ENCODE results near the gene FAIM2. TPM values are rescaled to one million over a fixed set of nuclear protein-coding genes. Genes with fewer than 3 reads are reported as not detected.

FAIM2 gene
- polyA plus RNA-seq, 1 donor: 7.9 TPM

DNA sequence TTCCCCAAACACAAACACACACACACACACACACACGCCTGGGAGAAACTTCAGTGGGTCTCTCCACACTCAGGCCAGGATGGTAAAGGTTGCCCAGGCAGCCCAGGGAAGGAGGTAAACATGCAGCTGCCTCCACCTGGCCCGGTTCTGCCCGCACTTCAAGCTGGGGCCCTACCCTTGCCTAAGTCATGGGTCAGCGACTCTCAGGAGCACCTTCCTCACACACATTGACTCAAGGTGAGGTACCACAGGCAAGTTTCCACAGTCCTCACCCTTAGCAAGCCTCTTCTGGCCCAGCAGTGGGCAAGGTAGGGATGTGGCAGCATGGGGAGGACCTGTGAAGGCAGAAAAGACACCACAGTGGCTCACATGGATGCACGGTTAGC, 14.1 kb upstream of the FAIM2 start:
- no peak for DNase-seq (ENCODE audit: low read depth)

GRCh38 chr12:49917166-49917787, 13.6 kb upstream of the FAIM2 start:
- DNase-seq (ENCODE audit: low read depth): no peak

DNA sequence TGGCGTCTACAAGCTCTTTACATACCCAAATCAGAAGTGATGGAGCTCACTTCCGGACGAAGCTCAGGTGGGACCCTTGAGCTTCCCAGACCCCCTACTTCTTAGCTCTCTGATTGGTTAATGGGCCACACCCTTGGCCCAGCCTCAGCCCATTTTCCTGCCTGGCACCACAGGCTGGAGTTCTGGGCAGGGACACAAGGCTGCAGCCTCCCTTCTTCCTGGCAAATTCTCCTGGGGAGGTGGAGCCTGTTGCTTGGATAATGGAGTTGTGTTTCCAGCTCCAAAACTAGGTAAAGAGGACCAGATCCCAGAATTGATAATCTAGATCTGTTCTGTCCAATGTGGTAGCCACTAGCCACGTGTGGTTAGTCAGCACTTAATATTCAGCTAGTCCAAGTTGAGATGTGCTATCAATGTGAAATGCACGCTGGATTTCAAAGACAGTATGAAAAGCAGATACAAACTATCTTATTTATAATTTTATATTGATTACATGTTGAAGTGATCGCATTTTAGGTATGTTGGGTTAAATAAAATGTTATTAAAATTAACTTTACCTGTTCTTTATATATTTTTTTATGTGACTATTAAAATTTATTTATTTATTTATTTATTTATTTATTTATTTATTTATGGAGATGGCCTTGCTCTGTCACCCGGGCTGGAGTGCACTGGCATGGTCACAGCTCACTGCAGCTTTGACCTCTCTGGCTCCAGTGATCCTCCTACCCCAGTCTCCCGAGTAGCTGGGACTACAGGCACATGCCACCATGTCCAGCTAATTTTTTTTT, 12.6 kb upstream of the FAIM2 start:
- no peak for DNase-seq (ENCODE audit: low read depth)

DNA sequence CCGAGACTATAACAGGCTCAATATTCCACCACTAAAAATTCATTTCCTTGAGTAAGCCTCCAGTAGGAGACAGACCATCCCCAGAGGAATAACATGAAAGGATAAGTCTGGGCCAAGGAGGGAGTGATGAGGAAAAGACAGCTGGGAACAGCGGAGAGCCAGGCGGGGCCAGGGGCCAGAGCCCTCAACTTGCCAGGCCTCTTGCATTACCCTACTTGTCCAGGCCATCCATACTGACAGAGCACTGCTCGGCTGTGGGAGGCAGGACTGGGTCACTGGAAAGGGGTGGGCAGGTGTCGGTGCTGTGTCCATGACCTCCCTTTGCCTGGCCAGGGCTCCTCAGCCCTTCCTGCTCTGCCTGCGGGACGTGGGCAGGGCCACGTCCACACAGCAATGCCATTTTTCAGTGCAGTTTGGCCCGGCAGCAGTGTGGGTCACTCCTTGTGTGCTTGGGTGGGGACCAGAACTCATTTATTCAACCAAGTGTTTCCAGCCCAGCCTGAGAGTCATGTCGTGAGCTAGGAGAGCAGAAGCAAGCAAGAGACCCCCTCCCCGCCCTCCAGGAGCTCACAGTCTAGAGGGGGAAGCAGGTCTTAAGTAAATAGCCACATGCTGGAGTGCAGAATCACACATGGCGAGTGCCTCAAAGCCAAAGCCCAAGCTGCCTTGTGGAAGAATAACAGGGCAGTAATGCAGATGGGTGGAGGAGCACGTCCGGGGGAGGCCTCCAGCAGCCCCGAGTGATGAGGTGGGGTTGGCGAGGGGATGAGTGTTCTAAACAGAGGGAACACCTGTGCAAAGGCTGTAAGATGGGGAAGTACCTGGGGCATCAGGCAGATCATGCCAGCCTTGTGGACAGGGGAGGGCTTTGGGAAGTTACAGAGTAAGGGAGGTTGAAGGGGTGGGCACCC, 8.9 kb upstream of the FAIM2 start:
- DNase-seq (ENCODE audit: low read depth): no peak

DNA sequence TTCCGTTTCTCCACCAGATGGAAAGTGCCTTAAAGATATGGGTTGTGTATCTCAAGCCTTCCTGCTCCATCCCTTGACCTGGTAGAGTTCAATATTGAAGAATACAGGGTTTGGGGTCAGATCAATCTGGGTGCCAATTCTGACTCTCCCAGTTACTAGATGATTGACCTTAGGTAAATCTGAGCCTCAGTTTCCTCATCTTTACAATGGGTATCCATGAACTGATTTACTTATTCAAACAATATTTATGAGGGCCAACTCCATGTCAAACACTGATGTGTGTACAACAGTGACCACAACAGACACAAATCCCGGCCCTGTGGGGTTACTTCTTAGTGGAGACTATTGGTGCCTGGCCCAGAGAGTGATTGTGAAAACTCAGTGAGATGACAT, 7.5 kb upstream of the FAIM2 start:
- no peak for DNase-seq (ENCODE audit: low read depth)

- DNase-seq (ENCODE audit: low read depth): no peak
Measured at GRCh38 chr12:49910331-49911212, 6.9 kb upstream of the FAIM2 start.

DNA sequence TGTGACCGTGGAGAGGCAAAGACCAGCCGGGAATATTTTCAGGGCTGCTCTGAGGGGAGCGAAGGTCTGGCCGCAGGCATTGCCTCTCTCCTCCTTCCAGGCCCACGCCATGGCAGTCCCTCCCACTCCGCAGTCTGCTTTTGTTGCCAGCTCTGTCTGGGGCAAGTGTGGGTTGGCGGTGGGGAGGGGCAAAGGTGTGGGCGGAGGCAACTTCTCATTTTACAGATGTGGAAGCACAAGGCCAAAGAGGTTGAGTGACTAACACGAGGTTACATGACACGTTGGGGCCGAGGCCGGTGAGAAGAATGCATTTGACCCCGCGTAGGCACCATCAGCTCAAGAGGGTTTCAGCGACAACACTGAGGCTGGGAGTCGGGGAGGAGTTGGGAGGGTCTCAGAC, 6.1 kb upstream of the FAIM2 start:
- DNase-seq (ENCODE audit: low read depth): no peak

GRCh38 chr12:49909356-49909755, 5.7 kb upstream of the FAIM2 start:
- no peak for DNase-seq (ENCODE audit: low read depth)

DNA sequence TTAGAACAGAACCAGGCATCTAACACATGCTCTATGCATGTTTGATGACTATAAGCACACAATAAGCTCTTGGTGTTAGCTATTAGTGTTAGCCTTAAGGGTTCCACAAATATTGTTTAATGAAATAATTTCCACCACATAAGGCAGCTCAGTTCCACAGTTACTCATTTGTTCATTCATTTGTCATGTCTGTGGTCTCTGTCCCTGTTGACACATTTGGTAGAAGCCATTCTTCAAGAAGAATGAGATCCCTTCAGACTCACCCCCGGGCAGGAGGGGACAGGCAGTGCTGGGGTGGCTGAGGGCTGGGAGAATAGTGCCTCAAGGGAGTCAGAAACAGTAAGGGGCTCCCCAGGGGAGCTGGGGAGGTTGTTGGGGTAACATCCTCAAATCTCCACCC, 3.7 kb upstream of the FAIM2 start:
- no peak for DNase-seq (ENCODE audit: low read depth)

DNA sequence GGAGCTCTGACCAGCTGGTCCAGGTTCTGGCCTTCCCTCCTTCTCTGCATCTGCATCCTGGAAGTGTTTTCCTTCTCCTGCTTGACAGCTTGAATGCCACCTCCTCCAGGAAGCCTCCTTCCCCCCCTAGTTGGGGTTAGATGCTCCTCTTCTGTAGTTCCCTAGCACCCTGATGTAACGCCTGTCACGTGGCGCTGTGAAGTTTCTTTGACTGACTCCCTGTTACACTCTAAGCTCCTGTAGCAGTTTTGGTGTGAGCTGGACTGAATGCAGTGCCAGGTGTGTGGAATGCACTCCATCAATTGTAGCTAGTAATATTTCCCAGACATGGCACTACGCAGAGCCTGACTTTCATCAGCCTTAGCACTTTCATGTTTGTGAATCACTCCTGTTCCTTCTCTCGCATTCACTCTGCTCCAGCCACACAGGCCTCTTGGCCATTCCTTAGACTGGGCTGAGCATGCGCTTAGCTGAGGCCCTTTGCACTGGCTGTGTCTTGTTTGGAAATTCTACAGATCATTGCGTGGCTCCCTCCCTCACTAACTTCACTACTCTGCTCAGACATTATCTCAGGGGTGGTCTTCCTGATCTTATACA, 2.1 kb upstream of the FAIM2 start:
- DNase-seq (ENCODE audit: low read depth): no peak

GRCh38 chr12:49904601-49905000, 901 bp upstream of the FAIM2 start:
- no peak for DNase-seq (ENCODE audit: low read depth)

- no peak for DNase-seq (ENCODE audit: low read depth)
Measured at GRCh38 chr12:49903351-49903699, 375 bp downstream of the FAIM2 start.

- DNase-seq (ENCODE audit: low read depth): no peak
Measured at GRCh38 chr12:49902399-49903350, 1.0 kb downstream of the FAIM2 start.

DNA sequence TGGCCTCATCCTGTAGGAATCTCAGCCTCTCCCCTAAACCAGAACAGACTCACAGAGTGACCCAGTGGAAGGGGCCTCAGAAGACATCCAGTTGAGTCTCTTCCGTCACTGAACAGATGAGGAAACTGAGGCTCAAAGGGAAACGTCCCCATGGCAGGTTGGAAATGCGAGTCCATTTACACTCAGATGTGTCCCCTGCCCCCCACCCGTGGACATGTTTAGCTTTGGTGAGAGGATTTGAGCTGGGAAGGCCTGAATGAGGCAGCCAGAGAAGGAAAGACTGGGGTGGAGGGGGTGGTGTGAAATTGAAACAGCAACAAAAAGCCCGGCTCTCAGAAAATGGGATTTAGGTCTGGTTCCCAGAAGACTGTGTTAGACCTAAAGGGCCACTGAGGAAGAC, 1.7 kb downstream of the FAIM2 start:
- DNase-seq (ENCODE audit: low read depth): no peak

DNA sequence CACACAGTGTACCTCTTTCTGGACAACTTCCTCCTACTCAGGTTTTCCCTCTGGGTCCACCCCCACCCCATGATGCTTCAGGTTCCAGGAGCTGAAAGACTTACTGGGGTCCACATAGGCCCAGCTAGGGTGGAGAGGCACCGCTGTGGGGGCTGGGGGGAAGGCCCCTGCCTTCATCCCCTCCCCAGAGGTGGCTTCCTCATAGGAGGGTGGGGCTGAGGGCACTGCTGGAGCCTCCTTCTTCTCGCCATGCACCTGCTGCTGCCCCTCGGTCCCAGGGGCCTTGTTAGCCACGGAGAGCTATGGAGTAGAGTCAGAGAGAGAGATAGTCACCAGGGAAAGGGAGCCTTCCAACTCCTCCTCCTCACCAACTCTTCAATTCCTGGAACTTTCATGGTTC, 2.7 kb downstream of the FAIM2 start:
- DNase-seq (ENCODE audit: low read depth): no peak

DNA sequence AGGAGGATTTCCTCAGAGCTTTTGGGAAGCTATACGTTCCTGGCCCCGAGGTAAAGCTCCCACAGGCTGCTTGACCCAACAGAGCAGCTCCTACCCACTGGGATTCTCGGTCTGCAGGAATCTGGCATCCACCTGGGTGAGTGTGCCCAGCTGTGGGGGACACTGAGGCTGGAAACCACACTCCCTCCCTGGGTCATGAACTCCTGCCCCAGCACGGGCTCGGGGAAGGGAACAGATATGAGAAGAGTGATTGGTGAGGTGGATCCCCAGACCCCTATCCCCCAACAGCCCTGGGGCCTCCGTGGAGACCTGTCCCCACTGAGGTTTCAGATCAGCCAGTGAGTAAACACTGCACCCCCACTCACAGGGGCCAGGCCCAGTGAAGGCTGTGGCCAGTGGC, 3.3 kb downstream of the FAIM2 start:
- no peak for DNase-seq (ENCODE audit: low read depth)

DNA sequence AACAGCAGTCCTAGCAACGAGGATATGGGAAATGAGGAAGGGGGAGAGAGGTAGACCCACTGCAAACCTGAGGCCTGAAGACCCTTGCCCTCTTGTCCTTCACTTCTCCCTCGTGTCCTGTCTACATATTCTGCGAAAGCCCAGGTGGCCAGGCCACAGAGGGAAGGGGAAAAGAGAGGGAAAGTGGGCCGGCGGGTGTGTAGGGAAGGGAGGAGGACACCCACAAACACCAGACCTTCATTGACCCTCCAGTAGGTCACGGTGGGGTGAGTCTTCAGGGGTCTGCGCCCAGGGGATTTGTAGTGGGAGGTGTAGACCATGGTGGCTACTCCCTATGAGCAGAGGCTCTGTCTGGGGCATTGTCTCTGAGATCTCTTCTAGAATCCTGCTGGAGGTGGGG, 3.8 kb downstream of the FAIM2 start:
- no peak for DNase-seq (ENCODE audit: low read depth)

- no peak for DNase-seq (ENCODE audit: low read depth)
Measured at GRCh38 chr12:49899286-49899843, 4.3 kb downstream of the FAIM2 start.

- no peak for DNase-seq (ENCODE audit: low read depth)
Measured at GRCh38 chr12:49897276-49897675, 6.4 kb downstream of the FAIM2 start.

DNA sequence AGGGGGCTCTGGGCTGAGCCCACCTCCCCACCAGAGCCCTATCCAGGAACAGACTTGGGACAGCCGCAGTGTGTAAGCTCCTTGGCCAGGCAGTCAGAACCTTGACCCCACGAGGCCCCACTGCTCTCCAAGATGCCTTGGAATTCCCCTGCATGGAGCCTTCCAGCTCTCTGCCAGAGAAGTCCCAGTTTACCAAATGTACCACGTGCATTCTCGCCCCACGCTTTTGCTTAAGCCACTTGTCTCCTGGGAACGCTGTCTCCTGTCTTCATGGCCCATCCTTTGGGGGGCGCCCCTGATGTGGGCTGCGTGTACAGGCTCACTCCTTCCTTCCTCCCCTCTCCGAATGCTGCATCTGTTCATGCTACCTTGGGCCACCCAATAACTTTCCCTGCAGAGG, 7.9 kb downstream of the FAIM2 start:
- no peak for DNase-seq (ENCODE audit: low read depth)

All from forelimb muscle (tissue), 1 donor.